Kidney (tissue), 14 donors: ENCODE data around the gene JCAD. TPM values are rescaled to one million over a fixed set of nuclear protein-coding genes. Genes with fewer than 3 reads are reported as not detected.

Source experiments
- DNase-seq, 5 donors: peaks; one replicate each; pipeline ENCODE4 v3.0.0-alpha.2; 2013 to 2020
- FAIRE-seq: peaks from 2 replicates; lab custom pipeline; 2012; peaks lifted over from hg19 to GRCh38; lab: Jason Lieb, UNC
- H3K27ac ChIP-seq, 2 donors: one replicate each; pipeline ENCODE4 v1.7.0; 2013; ENCODE audit warnings: low read depth in 2 of 2, low read length in 2 of 2, inconsistent platforms in 1 of 2
- H3K27me3 ChIP-seq: one replicate; pipeline ENCODE4 v1.7.1; 2013; ENCODE audit warnings: low read length, inconsistent platforms; ENCODE audit not compliant: control insufficient read depth, insufficient read depth
- H3K36me3 ChIP-seq, 3 donors: one replicate each; pipeline versions ENCODE4 v1.7.0 to v1.7.1; 2013; ENCODE audit warnings: low read length in 3 of 3, control low read depth in 1 of 3, inconsistent platforms in 1 of 3; ENCODE audit not compliant: insufficient read depth in 3 of 3, control insufficient read depth in 2 of 3
- H3K4me1 ChIP-seq, 3 donors: one replicate each; pipeline versions ENCODE4 v1.7.0 to v1.7.1; 2013; ENCODE audit warnings: low read length in 3 of 3, inconsistent platforms in 1 of 3, low read depth in 1 of 3; ENCODE audit not compliant: control insufficient read depth in 2 of 3, insufficient read depth in 2 of 3
- H3K4me3 ChIP-seq, 3 donors: one replicate each; pipeline versions ENCODE4 v1.7.0 to v1.8.1; 2013; ENCODE audit warnings: low read length in 3 of 3, control low read depth in 1 of 3, inconsistent platforms in 1 of 3
- H3K9ac ChIP-seq, 3 donors: one replicate each; pipeline versions ENCODE4 v1.7.0 to v1.7.1; 2013; ENCODE audit warnings: low read length in 3 of 3, control low read depth in 1 of 3, inconsistent platforms in 1 of 3
- H3K9me3 ChIP-seq, 3 donors: one replicate each; pipeline versions ENCODE4 v1.7.0 to v1.7.1; 2013; ENCODE audit warnings: low read length in 3 of 3, control low read depth in 1 of 3, inconsistent platforms in 1 of 3; ENCODE audit not compliant: control insufficient read depth in 2 of 3, insufficient read depth in 1 of 3
- intact Hi-C: fragments of 100-400 bp; cut with DNase I; formaldehyde crosslinking; loops from one replicate; pipeline ENCODE4 v1.11.1; 2022
- polyA plus RNA-seq: library from polyadenylated mRNA; stranded (reverse); fragments of 350-450 nt; fragmentation: Illumina TruSeq; extraction: RNeasy Lipid Tissue Mini Kit (QIAGEN cat#74804); gene quantifications from one replicate; pipeline ENCODE4 v1.2.3, GENCODE V29; 2014; ENCODE audit warnings: low read depth, low replicate concordance; ENCODE audit not compliant: insufficient read depth
- total RNA-seq: library from RNA; stranded (reverse); fragmentation: NEBNext Ultra II Directional; extraction: Animal tissue kit (Norgen Biotek cat#: 25700); gene quantifications from one replicate; pipeline ENCODE4 v1.2.1, GENCODE V29; 2021
- TF ChIP-seq, protein P1 (sequence below): IDR thresholded peaks from 3 replicates; pipeline ENCODE4 v1.5.1; 2012; ENCODE audit warnings: mild to moderate bottlenecking, moderate library complexity, borderline replicate concordance; ENCODE audit not compliant: insufficient read depth; ENCODE audit errors: extremely low read depth
- donor health status: control.
- donor health status: control.
- donor health status: control.
- donor health status: control.
- donor health status: control.
- donor health status: DM: yes; HTN: yes; CAD: no.
- donor health status: Normal renal cell carcinoma (clear cell type).

The JCAD gene
- total and polyA plus RNA-seq, 2 donors from 2014 or later, result 15.7 to 27.1 TPM

DNA sequence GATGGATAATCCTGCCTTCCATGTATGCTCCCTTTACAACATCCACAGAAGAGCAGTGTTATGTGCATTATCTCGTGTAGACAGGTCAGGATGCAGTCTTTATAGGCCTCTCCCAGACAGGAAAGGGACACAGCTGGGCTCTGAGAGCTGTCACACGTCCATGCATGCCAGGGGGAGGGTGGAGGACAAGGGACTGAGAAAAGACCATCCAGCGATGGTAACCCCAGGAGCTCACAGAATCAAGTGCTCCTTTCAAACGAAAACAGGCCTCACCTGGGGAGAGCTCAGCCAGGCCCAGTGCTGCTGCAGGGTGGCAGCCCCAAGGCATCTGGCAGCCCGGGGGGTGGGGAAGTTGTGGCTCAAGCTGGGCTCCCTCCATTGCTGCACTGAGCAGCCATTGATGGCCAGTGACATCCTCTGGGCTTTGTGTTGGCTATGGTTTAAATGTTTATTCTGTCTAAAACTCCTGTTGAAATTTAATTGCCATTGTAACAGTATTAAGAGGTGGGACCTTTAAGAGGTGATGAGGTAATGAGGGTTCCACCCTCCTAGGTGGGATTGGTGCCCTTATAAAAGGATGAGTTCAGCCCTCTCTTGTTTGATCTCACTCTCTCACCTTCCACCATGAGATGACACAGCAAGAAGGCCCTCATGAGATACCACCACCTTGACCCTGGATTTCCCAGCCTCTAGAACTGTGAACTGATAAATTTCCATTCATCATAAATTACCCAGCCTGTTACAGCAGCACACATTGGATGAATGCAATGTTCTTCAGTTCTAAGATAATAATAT is 15.7 kb downstream of the JCAD start:
- TF ChIP-seq, protein P1, sequence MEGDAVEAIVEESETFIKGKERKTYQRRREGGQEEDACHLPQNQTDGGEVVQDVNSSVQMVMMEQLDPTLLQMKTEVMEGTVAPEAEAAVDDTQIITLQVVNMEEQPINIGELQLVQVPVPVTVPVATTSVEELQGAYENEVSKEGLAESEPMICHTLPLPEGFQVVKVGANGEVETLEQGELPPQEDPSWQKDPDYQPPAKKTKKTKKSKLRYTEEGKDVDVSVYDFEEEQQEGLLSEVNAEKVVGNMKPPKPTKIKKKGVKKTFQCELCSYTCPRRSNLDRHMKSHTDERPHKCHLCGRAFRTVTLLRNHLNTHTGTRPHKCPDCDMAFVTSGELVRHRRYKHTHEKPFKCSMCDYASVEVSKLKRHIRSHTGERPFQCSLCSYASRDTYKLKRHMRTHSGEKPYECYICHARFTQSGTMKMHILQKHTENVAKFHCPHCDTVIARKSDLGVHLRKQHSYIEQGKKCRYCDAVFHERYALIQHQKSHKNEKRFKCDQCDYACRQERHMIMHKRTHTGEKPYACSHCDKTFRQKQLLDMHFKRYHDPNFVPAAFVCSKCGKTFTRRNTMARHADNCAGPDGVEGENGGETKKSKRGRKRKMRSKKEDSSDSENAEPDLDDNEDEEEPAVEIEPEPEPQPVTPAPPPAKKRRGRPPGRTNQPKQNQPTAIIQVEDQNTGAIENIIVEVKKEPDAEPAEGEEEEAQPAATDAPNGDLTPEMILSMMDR, result no peak
- Histone ChIP-seq H3K9ac (no peak overlapping the region), H3K27ac (no peak overlapping the region), H3K9me3 (no peaks in the 10 kb centered on the region), H3K27me3 (no peaks in the 10 kb centered on the region), H3K4me1 (peaks cover 0 to 7% (median 0%) of the 10 kb centered on the region in 3 donors), H3K4me3 (no peak overlapping the region), H3K36me3 (no peaks in the 10 kb centered on the region)
- no peak for DNase-seq
- intact Hi-C loops, result no loop called here
- no peak for FAIRE-seq

DNA sequence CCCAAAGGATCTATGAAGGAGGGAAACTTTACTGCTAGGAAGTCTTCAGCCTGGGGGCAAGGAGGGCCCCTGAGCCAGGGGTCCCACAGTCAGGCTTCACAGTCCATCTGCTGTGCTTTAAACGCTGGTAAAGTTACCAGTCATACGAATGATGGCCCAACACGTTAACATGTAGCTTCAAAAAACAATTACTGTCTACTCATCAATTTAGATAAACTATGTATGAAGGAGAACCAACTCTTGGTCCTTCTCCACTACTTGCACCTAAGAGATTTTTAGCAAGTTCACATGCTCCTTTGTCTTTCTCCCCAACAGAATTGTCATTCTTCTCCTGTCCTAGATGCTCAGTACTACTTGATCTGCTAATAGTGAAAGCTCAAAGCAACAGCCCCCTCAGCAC is 16.6 kb downstream of the JCAD start:
- TF ChIP-seq, protein P1, result no peak
- FAIRE-seq (no peak), DNase-seq (no peak)
- H3K27ac ChIP-seq, result no peak overlapping the region
- no peak overlapping the region for H3K9ac ChIP-seq
- H3K9me3 ChIP-seq, result no peaks in the 10 kb centered on the region
- intact Hi-C loops, result no loop called here
- H3K36me3 ChIP-seq, result no peaks in the 10 kb centered on the region
- no peaks in the 10 kb centered on the region for H3K27me3 ChIP-seq
- peaks cover 0 to 7% (median 0%) of the 10 kb centered on the region in 3 donors for H3K4me1 ChIP-seq
- H3K4me3 ChIP-seq, result no peak overlapping the region

DNA sequence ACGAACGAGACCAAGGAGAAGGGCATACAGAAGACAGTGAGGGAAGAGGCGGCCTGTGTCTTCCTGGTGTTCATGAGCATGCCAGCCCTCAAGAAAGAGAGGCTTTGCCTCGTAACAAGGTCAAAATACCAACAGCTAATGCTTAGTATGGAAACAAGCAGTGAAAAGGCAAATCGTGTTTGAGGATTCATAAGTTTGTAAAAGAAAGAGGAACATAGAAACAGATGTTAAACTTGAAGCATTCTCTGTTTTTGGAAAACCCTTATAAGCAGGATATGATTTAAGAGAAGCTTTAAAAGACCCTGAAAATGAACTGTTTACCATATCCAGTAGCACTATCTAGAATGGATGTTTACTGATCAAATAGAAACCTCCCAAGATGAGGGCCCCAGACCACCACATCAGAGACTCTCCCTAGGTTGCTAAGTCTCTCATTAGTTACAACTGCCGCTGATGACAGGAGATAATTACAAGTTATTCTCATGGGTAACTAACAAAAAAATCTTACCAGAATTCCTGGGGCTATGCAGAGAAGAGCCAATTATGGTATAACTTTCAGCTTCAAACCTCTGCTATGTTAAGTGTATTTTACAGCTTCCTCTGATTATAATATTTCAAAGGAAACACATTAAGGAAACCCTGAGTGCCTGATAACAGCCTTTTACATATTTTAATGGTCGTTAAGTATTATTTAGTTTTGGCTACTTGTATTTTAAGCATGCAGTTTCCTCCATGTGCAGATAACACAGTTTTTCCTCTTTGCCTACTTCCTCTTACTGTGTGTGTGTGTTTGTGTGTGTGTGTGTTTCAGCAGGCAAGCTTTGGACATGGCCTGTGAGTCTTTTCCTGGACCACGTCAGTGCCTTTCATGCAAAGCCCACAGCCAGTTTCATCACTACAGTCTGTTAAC is 17.9 kb downstream of the JCAD start:
- Histone ChIP-seq H3K27ac (peak overlapping the region; percentile 27 to 56), H3K27me3 (no peaks in the 10 kb centered on the region), H3K9ac (no peak overlapping the region), H3K36me3 (no peaks in the 10 kb centered on the region), H3K4me3 (no peak overlapping the region), H3K9me3 (no peaks in the 10 kb centered on the region), H3K4me1 (peaks cover 0 to 7% (median 0%) of the 10 kb centered on the region in 3 donors)
- TF ChIP-seq, protein P1, result no peak
- DNase-seq (peak in 1 of 5 donors; percentile 3), FAIRE-seq (no peak)
- intact Hi-C loops, result no loop called here
